ENCODE data around the gene HPN.

Gene HPN

GRCh38 chr19:35074426-35075201 is 33.1 kb downstream of the HPN start:
- H3K4me3 ChIP-seq (ENCODE audit: low read length): no peak overlapping the region
- no peaks in the 10 kb centered on the region for H4K20me1 ChIP-seq (ENCODE audit: control insufficient read depth, insufficient read depth, low read depth, low read length)
- TF ChIP-seq EZH2phosphoT487 (IDR thresholded peaks at IDR 0.05; ENCODE audit: borderline replicate concordance, low read length): no peak
- TF ChIP-seq, protein P1, sequence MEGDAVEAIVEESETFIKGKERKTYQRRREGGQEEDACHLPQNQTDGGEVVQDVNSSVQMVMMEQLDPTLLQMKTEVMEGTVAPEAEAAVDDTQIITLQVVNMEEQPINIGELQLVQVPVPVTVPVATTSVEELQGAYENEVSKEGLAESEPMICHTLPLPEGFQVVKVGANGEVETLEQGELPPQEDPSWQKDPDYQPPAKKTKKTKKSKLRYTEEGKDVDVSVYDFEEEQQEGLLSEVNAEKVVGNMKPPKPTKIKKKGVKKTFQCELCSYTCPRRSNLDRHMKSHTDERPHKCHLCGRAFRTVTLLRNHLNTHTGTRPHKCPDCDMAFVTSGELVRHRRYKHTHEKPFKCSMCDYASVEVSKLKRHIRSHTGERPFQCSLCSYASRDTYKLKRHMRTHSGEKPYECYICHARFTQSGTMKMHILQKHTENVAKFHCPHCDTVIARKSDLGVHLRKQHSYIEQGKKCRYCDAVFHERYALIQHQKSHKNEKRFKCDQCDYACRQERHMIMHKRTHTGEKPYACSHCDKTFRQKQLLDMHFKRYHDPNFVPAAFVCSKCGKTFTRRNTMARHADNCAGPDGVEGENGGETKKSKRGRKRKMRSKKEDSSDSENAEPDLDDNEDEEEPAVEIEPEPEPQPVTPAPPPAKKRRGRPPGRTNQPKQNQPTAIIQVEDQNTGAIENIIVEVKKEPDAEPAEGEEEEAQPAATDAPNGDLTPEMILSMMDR (IDR thresholded peaks at IDR 0.05; ENCODE audit: low read depth, low read length, poor library complexity, severe bottlenecking): no peak

GRCh38 chr19:35075202-35076025 is 33.9 kb downstream of the HPN start:
- no peaks in the 10 kb centered on the region for H3K79me2 ChIP-seq (ENCODE audit: control insufficient read depth, low read length)
- H3K4me3 ChIP-seq (ENCODE audit: low read length): no peak overlapping the region
- no peak overlapping the region for H3K4me2 ChIP-seq (ENCODE audit: low read length)
- TF ChIP-seq, protein P1 (IDR thresholded peaks at IDR 0.05; ENCODE audit: low read depth, low read length, poor library complexity, severe bottlenecking): no peak
- TF ChIP-seq EZH2phosphoT487 (IDR thresholded peaks at IDR 0.05; ENCODE audit: borderline replicate concordance, low read length): no peak
- peaks cover 21% of the 10 kb centered on the region for H3K4me1 ChIP-seq (ENCODE audit: control insufficient read depth, low read length)
- H4K20me1 ChIP-seq (ENCODE audit: control insufficient read depth, insufficient read depth, low read depth, low read length): no peaks in the 10 kb centered on the region
- H3K36me3 ChIP-seq (ENCODE audit: control insufficient read depth, low read length): no peaks in the 10 kb centered on the region
- H3F3A ChIP-seq (ENCODE audit: control insufficient read depth, insufficient read depth): no peaks in the 10 kb centered on the region
- no peaks in the 10 kb centered on the region for H3K27me3 ChIP-seq (ENCODE audit: control insufficient read depth, low read length)
- H3K9me2 ChIP-seq (replicated peaks; ENCODE audit: control insufficient read depth, low read length): no peaks in the 10 kb centered on the region
- H3K9me3 ChIP-seq (ENCODE audit: control insufficient read depth, insufficient read depth, low read length): no peaks in the 10 kb centered on the region
- H3K27ac ChIP-seq (ENCODE audit: low read depth, low read length): no peak overlapping the region

More at GRCh38 chr19:35074426-35075201, 33.1 kb downstream of the HPN start:
- Histone ChIP-seq H3K4me1 (ENCODE audit: control insufficient read depth, low read length) (peaks cover 25% of the 10 kb centered on the region), H3K36me3 (ENCODE audit: control insufficient read depth, low read length) (no peaks in the 10 kb centered on the region), H3K9me3 (ENCODE audit: control insufficient read depth, insufficient read depth, low read length) (no peaks in the 10 kb centered on the region), H3F3A (ENCODE audit: control insufficient read depth, insufficient read depth) (0 out of 2 replicates have a peak, but pooled peaks cover 2% of the 10 kb centered on the region), H3K4me2 (ENCODE audit: low read length) (no peak overlapping the region), H3K27ac (ENCODE audit: low read depth, low read length) (no peak overlapping the region), H3K9me2 (replicated peaks; ENCODE audit: control insufficient read depth, low read length) (no peaks in the 10 kb centered on the region), H3K27me3 (ENCODE audit: control insufficient read depth, low read length) (no peaks in the 10 kb centered on the region), H3K79me2 (ENCODE audit: control insufficient read depth, low read length) (no peaks in the 10 kb centered on the region)

GRCh38 chr19:35076026-35076370 is 34.5 kb downstream of the HPN start:
- H3K4me2 ChIP-seq (ENCODE audit: low read length): no peak overlapping the region
- TF ChIP-seq EZH2phosphoT487 (IDR thresholded peaks at IDR 0.05; ENCODE audit: borderline replicate concordance, low read length): no peak
- TF ChIP-seq, protein P1 (IDR thresholded peaks at IDR 0.05; ENCODE audit: low read depth, low read length, poor library complexity, severe bottlenecking): no peak
- H3F3A ChIP-seq (ENCODE audit: control insufficient read depth, insufficient read depth): no peaks in the 10 kb centered on the region
- no peaks in the 10 kb centered on the region for H3K9me2 ChIP-seq (replicated peaks; ENCODE audit: control insufficient read depth, low read length)
- no peaks in the 10 kb centered on the region for H4K20me1 ChIP-seq (ENCODE audit: control insufficient read depth, insufficient read depth, low read depth, low read length)
- no peaks in the 10 kb centered on the region for H3K9me3 ChIP-seq (ENCODE audit: control insufficient read depth, insufficient read depth, low read length)
- no peaks in the 10 kb centered on the region for H3K27me3 ChIP-seq (ENCODE audit: control insufficient read depth, low read length)
- no peak overlapping the region for H3K4me3 ChIP-seq (ENCODE audit: low read length)
- H3K4me1 ChIP-seq (ENCODE audit: control insufficient read depth, low read length): peaks cover 22% of the 10 kb centered on the region
- no peak overlapping the region for H3K27ac ChIP-seq (ENCODE audit: low read depth, low read length)
- H3K79me2 ChIP-seq (ENCODE audit: control insufficient read depth, low read length): no peaks in the 10 kb centered on the region
- no peaks in the 10 kb centered on the region for H3K36me3 ChIP-seq (ENCODE audit: control insufficient read depth, low read length)

All from DOHH2 (cell line).